OCI-LY3 (cell line): ENCODE data around the gene PAXIP1.

Experiments
- EZH2phosphoT487 ChIP-seq: fragments of 200-600 bp; shearing (Covaris generic); IDR thresholded peaks from 2 replicates; pipeline ENCODE4 v1.6.1; 2018; ENCODE audit warnings: antibody characterized with exemption, mixed run types, low read depth
- TF ChIP-seq, protein P1 (sequence below): fragments of 200-600, 300-600 bp; sonication (generic); IDR thresholded peaks from 2 replicates; pipeline ENCODE4 v1.5.1; 2014; ENCODE audit warnings: antibody characterized with exemption, low read length, low read depth

GRCh38 chr7:154911411-154911810 is 91.5 kb downstream of the PAXIP1 start:
- TF ChIP-seq, protein P1, sequence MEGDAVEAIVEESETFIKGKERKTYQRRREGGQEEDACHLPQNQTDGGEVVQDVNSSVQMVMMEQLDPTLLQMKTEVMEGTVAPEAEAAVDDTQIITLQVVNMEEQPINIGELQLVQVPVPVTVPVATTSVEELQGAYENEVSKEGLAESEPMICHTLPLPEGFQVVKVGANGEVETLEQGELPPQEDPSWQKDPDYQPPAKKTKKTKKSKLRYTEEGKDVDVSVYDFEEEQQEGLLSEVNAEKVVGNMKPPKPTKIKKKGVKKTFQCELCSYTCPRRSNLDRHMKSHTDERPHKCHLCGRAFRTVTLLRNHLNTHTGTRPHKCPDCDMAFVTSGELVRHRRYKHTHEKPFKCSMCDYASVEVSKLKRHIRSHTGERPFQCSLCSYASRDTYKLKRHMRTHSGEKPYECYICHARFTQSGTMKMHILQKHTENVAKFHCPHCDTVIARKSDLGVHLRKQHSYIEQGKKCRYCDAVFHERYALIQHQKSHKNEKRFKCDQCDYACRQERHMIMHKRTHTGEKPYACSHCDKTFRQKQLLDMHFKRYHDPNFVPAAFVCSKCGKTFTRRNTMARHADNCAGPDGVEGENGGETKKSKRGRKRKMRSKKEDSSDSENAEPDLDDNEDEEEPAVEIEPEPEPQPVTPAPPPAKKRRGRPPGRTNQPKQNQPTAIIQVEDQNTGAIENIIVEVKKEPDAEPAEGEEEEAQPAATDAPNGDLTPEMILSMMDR, result no peak
- TF ChIP-seq EZH2phosphoT487, result no peak
